ENCODE results near the gene NOS3. TPM values are rescaled to one million over a fixed set of nuclear protein-coding genes. Genes with fewer than 3 reads are reported as not detected.

The NOS3 gene
- total and polyA plus RNA-seq, 2 experiments from 2014 or later, result 2.6 to 6.1 TPM

DNA sequence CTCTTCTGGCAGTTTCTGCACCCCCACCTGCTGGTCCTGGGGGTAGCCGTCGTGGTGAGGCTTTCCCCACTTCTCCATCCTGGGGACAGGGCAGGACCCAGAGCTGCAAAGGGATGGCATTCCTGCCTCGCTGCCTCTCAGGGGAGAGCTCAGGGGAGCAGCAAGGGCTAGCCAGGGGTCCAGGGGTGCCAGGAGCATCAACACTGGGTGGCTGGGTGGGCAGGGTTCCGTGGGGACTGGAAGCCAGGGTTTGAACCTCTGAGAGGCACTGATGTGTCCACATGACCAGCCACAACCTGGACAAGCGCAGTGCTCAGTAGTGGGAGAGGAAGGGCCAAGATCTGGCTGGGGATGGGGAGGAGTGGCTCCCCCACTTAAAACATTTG is 43.0 kb downstream of the NOS3 start:
- H3F3A ChIP-seq (replicated peaks; ENCODE audit: low read depth), result no peaks in the 10 kb centered on the region
- DNase-seq (ENCODE audit: low spot score) (no peak), ATAC-seq (no peak)
- Mint-ChIP-seq H3K4me1 (peaks cover 4% of the 10 kb centered on the region), H3K4me3 (no peak overlapping the region), H3K27me3 (ENCODE audit: insufficient read depth, low read depth, poor library complexity) (peaks cover 7% of the 10 kb centered on the region), H3K36me3 (ENCODE audit: low read depth) (0 out of 3 replicates have a peak, but pooled peaks cover 6% of the 10 kb centered on the region), H3K27ac (no peak overlapping the region), H3K9me3 (no peaks in the 10 kb centered on the region)
- peaks cover 9% of the 10 kb centered on the region; the same call in 1 of the 2 replicates for H3K79me2 ChIP-seq (replicated peaks; ENCODE audit: insufficient read depth)
- H3K4me2 ChIP-seq, result no peak overlapping the region
- H3K27ac ChIP-seq (ENCODE audit: low read depth), result no peak overlapping the region
- H3K4me1 ChIP-seq (ENCODE audit: insufficient read depth), result peaks cover 5% of the 10 kb centered on the region
- no peaks in the 10 kb centered on the region for H3K36me3 ChIP-seq (ENCODE audit: insufficient read depth)
- no peak for TF ChIP-seq REST (IDR thresholded peaks at IDR 0.05; ENCODE audit: unreplicated experiment)
- no peak for TF ChIP-seq JUNB (IDR thresholded peaks at IDR 0.05; ENCODE audit: unreplicated experiment)
- TF ChIP-seq EZH2phosphoT487 (IDR thresholded peaks at IDR 0.05; ENCODE audit: unreplicated experiment), result no peak
- no peak for TF ChIP-seq CREB1 (CRISPR knock-in tag; IDR thresholded peaks at IDR 0.05; ENCODE audit: low read depth)
- TF ChIP-seq ZNF331 (CRISPR knock-in tag; IDR thresholded peaks at IDR 0.05; ENCODE audit: low read depth), result no peak
- TF ChIP-seq ZNF114 (CRISPR knock-in tag; IDR thresholded peaks at IDR 0.05), result no peak
- TF ChIP-seq STAT1 (IDR thresholded peaks at IDR 0.05; ENCODE audit: unreplicated experiment), result no peak
- TF ChIP-seq NANOG (IDR thresholded peaks at IDR 0.05; ENCODE audit: borderline replicate concordance), result no peak
- TF ChIP-seq POLR2AphosphoS5 (IDR thresholded peaks at IDR 0.05; ENCODE audit: low read depth), result no peak
- no peak for TF ChIP-seq EZH2 (IDR thresholded peaks at IDR 0.05; ENCODE audit: low read depth, unreplicated experiment)
- TF ChIP-seq, protein P1, sequence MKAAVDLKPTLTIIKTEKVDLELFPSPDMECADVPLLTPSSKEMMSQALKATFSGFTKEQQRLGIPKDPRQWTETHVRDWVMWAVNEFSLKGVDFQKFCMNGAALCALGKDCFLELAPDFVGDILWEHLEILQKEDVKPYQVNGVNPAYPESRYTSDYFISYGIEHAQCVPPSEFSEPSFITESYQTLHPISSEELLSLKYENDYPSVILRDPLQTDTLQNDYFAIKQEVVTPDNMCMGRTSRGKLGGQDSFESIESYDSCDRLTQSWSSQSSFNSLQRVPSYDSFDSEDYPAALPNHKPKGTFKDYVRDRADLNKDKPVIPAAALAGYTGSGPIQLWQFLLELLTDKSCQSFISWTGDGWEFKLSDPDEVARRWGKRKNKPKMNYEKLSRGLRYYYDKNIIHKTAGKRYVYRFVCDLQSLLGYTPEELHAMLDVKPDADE (IDR thresholded peaks at IDR 0.05), result no peak
- TF ChIP-seq, protein P2, sequence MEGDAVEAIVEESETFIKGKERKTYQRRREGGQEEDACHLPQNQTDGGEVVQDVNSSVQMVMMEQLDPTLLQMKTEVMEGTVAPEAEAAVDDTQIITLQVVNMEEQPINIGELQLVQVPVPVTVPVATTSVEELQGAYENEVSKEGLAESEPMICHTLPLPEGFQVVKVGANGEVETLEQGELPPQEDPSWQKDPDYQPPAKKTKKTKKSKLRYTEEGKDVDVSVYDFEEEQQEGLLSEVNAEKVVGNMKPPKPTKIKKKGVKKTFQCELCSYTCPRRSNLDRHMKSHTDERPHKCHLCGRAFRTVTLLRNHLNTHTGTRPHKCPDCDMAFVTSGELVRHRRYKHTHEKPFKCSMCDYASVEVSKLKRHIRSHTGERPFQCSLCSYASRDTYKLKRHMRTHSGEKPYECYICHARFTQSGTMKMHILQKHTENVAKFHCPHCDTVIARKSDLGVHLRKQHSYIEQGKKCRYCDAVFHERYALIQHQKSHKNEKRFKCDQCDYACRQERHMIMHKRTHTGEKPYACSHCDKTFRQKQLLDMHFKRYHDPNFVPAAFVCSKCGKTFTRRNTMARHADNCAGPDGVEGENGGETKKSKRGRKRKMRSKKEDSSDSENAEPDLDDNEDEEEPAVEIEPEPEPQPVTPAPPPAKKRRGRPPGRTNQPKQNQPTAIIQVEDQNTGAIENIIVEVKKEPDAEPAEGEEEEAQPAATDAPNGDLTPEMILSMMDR (conservative IDR thresholded peaks at IDR 0.05; ENCODE audit: low read depth in 2 of 2), result no peak
- TF ChIP-seq ZNF462 (CRISPR knock-in tag; IDR thresholded peaks at IDR 0.05), result no peak
- no peaks in the 10 kb centered on the region for H3K9me2 ChIP-seq (ENCODE audit: insufficient read depth)
- no peaks in the 10 kb centered on the region; the same call in 1 of the 2 replicates for H4K20me1 ChIP-seq (replicated peaks; ENCODE audit: insufficient read depth)
- H2AFZ ChIP-seq, result no peak overlapping the region
- H3K27me3 ChIP-seq (ENCODE audit: insufficient read depth), result no peaks in the 10 kb centered on the region
- H3K4me3 ChIP-seq, result no peak overlapping the region

All from GM23338 (cell line).